HG03064 (cell line): ENCODE measurements around the gene PDC.
"Not testable (repeated sequence)": the region's sequence is repeated elsewhere in the genome, so short reads cannot be mapped to it uniquely, and the experiment has no call there.

ENCODE experiments used
- ATAC-seq: cut with Tn5 transposase; IDR thresholded peaks from one replicate; pipeline ENCODE4 v1.9.1; 2021; ENCODE audit warnings: low read depth; ENCODE audit not compliant: unreplicated experiment

PDC gene

DNA sequence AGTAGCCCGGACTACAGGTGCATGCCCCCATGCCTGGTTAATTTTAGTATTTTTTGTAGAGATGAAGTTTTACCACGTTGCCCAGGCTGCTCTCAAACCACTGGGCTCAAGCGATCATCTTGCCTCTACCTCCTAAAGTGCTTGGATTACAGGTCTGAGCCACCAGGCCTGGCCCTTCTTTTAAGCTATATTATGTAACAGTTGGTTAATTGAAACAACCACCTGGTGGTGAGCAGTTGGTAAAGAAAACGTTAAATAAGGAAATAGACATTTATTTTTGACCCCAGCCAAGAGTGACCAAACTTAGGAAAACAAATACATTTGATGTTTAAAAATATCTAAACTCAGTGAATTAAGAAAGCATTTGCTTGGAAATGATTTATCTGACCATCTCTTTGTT is 12.1 kb upstream of the PDC start:
- ATAC-seq, result no peak

DNA sequence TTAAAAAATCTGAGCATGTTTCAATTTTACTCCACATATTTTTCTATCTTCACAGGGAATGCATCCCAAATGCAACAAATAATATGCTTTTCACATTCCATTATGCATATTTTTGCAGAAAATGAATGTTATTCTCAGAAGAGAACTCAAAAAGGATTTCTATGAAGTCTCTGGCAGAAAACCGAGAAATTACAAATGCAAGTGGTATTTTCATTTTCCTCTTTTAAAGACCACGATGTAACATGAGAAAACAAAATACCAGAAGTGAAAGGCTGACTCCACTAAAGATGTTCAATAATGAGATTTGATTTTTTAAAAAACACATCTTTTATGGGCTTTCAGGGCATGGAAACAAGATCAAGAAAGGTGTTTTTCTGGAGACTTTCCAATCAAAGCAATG is 5.0 kb upstream of the PDC start:
- ATAC-seq, result no peak

DNA sequence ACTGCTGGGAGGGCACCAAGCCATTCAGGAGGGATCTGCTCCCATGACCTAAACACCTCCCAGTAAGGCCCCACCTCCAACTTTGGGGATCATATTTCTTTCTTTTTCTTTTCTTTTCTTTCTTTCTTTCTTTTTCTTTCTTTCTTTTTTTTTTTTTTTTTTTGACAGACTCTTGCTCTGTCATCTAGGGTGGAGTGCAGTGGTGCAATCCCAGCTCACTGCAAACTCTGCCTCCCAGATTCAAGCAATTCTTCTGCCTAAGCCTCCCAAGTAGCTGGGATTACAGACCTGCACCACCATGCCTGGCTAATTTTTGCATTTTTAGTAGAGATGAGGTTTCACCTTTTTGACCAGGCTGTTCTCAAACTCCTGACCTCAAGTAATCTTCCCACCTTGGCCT is 4.6 kb upstream of the PDC start:
- ATAC-seq, result not testable (repeated sequence)

DNA sequence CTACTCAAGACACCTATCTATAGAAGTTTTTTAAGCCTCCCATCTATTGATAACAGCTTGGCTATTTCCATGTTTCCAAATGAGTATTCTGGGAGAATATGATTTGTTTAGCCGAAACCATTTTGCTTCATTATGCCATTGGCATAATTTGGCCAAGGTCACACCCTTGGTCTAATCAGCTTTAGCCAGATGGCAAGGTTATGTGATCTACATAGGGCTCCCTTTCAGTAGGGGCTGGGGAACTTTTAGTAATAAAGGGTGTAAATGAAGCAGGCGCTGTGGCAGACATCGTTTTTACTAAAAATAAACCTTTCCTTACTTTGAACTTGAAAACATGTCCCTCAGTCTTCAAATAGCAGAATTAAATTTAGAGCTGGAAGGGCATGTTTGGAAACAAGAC is 3.0 kb upstream of the PDC start:
- no peak for ATAC-seq

DNA sequence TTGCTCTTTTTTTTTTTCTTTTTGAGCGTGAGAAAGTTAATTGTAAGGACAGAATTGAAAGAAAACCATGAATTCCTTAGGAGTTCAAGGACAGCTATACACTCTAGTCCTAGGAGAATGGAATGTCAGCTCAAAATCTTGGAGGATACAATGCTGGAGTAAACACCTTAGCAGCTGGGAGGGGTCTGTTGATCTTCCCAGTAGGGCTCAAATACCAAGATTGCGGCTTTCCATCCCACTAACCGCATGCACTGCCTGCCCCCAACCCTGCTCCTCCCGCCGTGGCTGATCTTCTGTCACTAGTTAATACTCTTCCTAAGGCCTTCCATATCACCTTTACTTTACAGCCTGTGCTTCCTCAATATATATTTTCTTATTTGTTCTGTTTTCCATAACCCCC is 2.6 kb upstream of the PDC start:
- no peak for ATAC-seq

DNA sequence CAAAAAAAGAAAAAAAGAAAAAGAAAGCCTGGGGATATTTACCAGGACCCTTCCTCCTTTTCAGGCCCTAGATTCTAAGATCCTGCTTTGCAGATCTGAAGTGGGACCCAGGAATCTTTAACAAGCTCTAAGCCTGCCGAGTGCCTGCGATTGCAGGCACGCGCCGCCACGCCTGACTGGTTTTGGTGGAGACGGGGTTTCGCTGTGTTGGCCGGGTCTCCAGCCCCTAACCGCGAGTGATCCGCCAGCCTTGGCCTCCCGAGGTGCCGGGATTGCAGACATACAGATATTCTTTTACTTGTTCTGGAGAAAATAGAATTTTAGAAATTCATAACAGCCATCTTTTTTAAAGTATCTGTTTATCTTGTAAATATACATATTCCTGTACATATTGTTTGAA is 1.8 kb downstream of the PDC start:
- ATAC-seq, result not testable (repeated sequence)

DNA sequence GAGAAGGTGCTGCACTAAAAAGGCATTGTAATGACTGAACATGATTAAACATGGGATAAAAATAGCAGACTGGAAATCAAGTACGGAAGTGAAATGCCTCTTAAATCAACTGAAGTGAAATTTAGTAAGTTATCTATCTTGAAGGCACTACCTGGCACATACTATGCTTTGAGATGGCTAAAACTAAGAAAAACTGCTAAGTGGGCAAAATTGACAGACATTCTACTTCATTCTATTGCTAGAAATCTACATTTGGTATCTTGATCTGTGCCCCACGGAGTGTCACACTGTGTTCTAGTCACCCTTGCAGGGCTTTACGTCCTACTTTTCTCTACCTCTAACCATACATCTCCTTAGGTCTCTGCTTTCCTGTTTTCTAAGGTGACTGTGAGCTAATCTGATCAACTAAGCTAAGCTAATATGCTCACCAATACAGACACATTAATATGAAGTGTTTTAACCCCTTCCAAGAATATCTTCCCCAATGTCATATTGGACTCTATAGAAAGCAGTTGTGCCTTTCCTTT is 4.1 kb downstream of the PDC start:
- no peak for ATAC-seq

DNA sequence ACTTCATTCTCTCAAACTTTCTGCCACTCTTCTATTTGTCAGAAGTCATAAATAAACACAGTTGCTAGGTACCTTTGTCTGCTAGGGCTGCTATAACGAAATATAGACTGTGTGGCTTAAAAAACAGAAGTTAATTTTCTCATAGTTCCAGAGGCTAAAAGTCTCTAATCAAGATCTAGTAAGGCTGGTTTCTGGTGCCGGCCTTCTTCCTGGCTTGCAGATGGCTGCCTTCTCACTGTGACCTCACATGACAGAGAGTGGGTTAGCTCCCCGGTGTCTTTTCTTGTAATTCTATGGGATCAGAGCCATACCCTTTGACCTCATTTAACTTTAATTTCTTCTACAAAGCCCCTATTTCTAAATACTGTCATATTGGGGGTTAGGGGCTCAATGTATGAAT is 5.9 kb downstream of the PDC start:
- no peak for ATAC-seq

DNA sequence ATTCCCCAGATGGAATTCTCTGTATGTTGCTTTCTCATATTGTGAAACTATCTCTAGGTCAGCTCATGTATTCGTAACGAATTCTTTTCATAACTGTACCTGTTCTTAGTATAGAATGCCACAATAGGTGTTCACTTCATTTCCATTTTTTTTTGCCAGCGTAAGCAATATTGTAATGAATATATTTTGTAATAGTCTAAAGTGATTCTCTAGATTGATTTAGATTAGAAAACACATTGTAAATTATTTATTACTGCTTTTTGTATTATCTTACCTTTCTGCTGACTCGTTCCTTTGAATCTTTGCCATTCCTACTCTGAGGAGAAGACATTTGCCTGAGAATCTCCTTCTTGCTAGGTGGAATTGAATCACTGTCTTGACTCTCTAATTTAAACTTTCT is 14.8 kb downstream of the PDC start:
- ATAC-seq, result no peak

DNA sequence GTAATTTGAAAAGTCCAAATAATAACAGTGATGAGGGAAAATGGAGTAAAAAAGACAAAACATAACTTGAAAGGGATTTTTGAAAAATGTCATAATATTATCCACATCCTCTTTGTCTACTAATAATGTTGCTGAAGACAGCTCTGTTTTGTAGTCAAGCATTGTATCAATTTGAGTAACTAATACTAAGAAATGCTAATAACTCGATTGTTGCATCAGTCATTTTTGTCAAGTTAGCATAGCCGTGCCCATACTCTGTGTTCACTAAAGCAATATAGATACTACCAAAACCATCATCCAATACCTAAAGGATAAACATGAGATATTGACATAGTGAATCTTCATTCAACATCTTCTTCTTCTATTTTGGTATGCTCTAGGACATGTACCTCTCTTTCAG is 17.3 kb downstream of the PDC start:
- no peak for ATAC-seq

DNA sequence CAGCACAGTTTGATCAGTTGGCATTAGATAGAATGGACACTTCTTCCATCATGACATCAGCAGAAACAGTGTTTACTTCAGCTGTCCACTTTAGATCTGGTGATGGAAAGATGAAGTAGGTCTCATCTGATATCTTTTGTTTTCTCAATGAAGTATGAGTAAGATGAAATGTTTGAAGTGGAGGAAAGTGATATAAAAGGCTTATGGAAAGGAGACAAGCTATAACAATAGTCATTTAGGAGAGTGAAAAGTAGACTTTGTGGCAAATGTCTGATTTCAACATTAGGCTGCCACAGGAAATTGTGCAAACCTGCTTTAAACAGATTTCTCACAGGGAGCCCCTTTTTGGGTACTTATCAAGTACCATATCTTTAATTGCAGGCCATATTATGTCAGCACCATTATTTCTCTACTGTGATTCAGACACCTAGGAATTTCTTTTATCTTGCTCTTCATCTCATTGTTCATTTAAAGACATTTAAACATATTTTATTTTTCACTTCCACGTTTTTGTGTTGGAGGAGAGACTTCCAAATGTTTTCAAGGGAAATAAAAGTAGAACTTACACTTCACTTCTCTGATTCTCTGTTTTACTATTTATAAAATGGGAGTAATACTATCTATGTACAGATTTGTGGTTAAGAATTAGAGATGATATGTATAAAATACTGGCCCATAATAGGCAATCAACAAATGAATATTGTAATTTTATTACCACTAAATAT is 18.1 kb downstream of the PDC start:
- no peak for ATAC-seq

DNA sequence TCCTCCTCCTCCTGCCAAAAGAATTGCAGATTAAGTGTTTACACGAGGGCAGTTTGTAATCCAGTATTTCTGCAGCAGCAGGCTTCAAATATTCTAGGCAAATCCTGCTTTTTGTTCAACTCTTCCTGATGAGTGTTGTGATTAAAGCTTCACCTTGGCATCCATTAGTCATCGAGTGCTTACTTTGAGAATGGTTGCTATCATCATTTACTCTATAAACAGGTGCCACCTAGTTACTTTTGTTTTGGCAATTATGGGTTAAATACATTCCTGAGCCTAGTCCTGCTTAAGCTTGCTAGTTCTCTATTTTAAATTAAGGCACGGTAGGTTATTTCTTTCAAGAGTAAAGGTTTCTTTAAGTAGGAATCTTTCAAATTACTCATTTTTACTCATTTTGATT is 20.3 kb downstream of the PDC start:
- ATAC-seq, result no peak

DNA sequence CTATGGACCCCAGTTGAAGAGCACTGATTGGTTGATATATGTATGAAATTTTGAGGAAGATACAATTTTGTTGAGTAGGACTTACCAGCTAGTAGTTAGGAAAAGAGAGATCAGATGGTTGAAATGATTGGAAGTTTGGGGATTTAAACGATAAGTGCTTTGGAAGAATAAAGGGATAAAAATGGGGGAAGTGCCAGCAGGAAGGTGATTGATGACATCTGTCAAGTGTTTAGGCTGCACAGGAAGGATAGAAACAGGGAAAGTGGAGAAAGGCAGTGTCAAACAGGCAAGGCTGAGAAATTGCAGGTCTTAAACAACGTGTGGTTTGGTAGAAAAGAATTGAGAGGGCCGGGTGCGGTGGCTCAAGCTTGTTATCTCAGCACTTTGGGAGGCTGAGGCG is 22.3 kb downstream of the PDC start:
- no peak for ATAC-seq

DNA sequence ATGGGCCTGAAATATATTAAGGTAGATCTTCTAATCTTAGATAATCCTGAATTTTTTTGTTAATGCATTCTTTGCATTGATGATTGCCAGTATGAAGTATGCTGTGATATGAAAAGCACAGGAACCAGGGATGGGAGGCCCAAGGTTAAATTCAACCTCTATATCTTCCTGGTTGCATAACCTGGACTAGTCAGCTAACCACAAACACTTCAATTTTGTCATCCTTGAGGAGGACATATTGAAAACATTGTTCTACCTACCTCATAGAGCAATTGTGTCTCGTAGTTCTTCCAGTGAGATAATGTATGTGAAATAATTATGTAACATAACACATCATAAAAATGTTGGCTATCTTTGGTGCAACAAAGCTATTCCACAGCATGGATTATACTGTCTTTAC is 25.6 kb downstream of the PDC start:
- no peak for ATAC-seq

DNA sequence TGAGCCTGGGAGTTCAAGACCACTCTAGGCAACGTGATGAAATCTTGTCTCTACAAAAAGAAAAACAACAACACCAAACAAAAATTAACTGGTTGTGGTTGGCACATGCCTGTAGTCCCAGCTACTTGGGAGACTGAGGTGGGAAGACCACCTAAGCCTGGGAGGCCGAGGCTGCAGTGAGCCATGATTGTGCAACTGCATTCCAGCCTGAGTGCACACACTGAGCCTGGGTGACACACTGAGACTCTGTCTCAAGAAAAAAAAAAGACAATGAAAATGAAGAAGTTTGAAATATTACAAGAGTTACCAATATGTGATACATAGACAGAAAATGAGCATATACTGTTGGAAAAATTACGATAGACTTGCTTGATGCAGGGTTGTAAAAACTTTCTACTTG is 31.9 kb downstream of the PDC start:
- no peak for ATAC-seq

DNA sequence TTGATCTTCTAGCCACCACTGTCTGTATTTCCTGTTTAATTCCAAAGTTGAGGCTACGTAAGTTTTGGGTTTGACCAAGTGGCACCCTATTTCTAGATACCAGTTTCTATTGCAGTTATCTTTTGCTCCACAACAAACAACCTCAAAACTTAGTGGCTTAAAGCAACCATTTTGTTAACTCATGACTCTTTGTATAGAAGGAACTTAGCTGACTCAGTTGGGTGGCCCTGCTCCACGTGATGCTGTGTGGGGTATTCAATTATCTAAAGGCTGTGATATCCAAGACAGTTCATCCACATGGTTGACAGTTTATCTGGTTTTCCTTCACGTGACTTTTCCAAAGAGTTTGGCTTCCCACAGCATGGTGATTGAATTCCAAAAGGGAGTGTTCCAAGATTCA is 34.8 kb downstream of the PDC start:
- ATAC-seq, result no peak

DNA sequence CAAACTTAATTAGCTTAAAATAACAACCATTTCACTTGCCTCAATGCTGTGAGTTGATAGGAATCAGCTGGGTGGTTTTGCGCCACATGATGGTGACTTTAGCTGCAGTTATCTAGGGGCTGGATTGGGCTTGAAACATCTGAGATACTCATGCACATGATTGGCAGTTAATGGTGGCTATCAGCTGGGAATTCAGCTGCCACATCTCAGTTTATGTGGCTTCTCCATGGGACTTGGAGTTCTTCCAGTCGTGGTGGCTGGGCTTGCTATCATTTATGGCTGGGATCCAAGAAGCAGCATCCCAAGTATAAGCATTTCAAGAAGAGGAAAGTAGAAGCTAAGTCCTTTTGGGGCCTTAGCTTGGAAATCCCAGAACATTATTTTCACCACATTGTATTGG is 36.4 kb downstream of the PDC start:
- no peak for ATAC-seq

DNA sequence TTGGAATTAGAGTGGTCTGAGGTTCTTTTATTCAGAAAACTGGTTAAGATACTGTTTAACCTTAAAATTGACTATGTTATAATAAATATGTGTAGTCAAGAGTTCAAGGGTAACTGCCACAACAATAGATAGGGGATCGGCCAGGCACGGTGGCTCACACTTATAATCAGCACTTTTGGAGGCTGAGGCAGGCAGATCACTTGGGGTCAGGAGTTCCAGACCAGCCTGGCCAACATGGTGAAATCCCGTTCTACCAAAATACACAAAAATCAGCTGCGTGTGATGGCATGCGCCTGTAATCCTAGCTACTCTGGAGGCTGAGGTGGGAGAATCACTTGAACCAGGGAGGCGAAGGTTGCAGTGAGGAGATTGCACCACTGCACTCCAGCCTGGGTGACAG is 39.5 kb downstream of the PDC start:
- no peak for ATAC-seq

DNA sequence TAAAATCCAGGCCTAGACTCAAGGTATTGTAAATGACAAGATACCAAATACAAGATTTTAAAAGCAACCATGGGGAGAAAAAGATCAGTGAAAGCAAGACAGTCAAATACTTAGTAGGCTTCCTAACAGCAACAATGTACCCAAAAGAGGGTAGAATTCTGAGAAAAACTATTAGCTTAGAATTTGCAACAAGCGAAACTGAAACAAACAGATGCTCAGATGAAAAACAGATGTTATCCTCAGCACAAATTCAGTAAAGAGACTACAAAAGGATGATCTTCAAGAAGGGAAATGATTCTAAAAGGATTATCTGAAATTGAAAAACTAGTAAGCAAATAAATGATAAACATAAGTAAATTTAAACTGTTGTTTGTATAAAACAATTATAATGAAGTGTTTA is 40.0 kb downstream of the PDC start:
- ATAC-seq, result peak; percentile 96

DNA sequence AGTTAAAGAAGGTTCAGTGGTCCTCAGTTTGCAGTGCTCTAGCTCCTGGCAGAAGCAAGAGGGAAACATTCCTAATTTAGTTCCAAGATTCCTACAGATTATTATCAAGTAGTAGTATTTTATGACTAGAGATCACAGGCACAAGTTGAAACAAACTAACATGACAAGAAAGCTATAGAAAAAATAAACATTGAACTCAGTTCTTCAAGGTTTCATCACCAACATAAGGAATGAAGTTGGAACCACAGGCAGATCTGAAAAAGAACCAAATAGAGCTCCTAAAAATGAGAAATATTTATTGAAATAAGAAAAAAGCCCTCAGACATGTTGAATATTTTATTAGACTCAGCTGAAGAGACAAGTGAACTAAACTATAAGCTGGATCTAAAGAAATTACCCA is 40.6 kb downstream of the PDC start:
- no peak for ATAC-seq

DNA sequence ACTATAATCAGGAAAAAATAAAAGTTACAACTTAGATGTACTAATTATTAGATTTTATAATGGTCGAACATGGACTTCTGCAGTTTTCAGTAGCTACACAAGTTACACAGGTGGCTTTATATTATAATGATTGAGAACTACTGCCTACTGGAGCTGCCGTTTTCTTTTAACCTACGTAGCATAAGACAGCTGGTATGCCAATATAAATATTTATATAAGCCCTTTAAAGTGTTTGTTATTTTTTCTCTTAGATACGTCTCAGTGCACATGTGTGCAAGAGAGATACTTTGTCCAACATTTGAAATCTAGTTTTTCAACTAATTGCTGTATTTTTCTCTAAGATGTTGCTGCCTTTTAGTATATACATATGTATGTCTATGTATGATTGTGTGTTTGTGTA is 42.4 kb downstream of the PDC start:
- no peak for ATAC-seq

DNA sequence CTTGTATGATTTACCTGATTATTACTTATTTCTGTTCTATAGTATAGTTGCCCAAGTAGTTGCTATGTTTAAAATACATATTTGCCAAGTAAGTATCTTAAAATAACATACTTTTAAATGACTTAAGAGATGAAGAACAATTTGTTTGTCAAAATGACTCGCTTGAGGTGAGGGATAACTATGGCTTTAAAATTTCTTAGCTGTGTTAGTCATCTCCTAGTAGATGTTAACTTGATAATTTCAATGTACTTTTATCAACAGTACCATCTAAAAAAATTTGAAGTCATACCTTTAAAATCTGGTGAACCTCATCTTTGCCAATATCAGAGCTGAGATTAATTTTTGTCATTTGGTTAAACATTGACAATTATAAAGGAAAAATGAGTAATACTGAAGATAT is 47.6 kb downstream of the PDC start:
- ATAC-seq, result no peak

DNA sequence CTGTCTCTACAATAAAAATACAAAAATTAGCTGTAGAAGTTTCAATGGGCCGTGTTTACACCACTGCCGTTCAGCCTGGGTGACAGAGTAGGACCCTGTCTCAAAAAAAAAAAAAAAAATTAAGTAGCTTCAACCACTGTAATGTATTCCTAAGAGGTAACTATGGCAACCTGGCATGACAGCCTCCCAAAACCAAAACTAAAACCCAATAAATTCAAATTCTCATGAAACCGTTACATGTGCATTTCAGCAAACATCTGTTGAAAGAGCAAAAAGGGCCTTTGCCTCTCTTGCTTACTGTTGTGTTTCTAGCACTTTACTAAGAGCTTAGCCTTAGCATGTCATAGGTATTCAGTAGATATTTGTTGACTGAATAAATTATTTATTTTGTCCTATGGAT is 51.8 kb downstream of the PDC start:
- no peak for ATAC-seq
